MM.1S (cell line): ENCODE measurements around the gene SRP14.
"Not testable (repeated sequence)": the region's sequence is repeated elsewhere in the genome, so short reads cannot be mapped to it uniquely, and the experiment has no call there.

Source experiments
- DNase-seq: peaks from one replicate; pipeline ENCODE4 v3.0.0-alpha.2; 2015
- H2AFZ ChIP-seq: fragments of 300-600 bp; sonication (generic); 2 replicates; pipeline ENCODE4 v1.6.0; 2016; ENCODE audit warnings: antibody characterized with exemption, low read length
- H3F3A ChIP-seq: fragments of 300-600 bp; sonication (generic); 2 replicates; pipeline ENCODE4 v1.6.1; 2016; ENCODE audit warnings: mild to moderate bottlenecking, antibody characterized with exemption, low read length, moderate library complexity, mixed read lengths; ENCODE audit not compliant: insufficient read depth
- H3K27ac ChIP-seq: fragments of 300-600 bp; sonication (generic); 2 replicates; pipeline ENCODE4 v1.5.1; 2016; ENCODE audit warnings: mild to moderate bottlenecking, low read length
- H3K27me3 ChIP-seq: fragments of 300-600 bp; sonication (generic); replicated peaks from 2 replicates; pipeline ENCODE4 v1.6.0; 2016; ENCODE audit warnings: low read length; ENCODE audit not compliant: insufficient read depth
- H3K36me3 ChIP-seq: fragments of 300-600 bp; sonication (generic); replicated peaks from 2 replicates; pipeline ENCODE4 v1.6.1; 2016; ENCODE audit warnings: mild to moderate bottlenecking, low read length, mixed read lengths; ENCODE audit not compliant: insufficient read depth
- H3K4me1 ChIP-seq: fragments of 300-600 bp; sonication (generic); 2 replicates; pipeline ENCODE4 v1.6.1; 2016; ENCODE audit warnings: low read length, mixed read lengths
- H3K4me2 ChIP-seq: fragments of 300-600 bp; sonication (generic); 2 replicates; pipeline ENCODE4 v1.6.0; 2016; ENCODE audit warnings: low read depth, low read length
- H3K4me3 ChIP-seq: fragments of 300-600 bp; sonication (generic); 2 replicates; pipeline ENCODE4 v1.5.1; 2016; ENCODE audit warnings: low read length, mixed read lengths
- H3K79me2 ChIP-seq: fragments of 300-600 bp; sonication (generic); 2 replicates; pipeline ENCODE4 v1.6.1; 2016; ENCODE audit warnings: mixed run types, low read length, mixed read lengths
- H3K9ac ChIP-seq: fragments of 300-600 bp; sonication (generic); 2 replicates; pipeline ENCODE4 v1.6.1; 2016; ENCODE audit warnings: low read length, mixed read lengths
- H3K9me2 ChIP-seq: fragments of 300-600 bp; sonication (generic); replicated peaks from 2 replicates; pipeline ENCODE4 v1.6.1; 2016; ENCODE audit warnings: mild to moderate bottlenecking, low read length, mixed read lengths; ENCODE audit not compliant: insufficient read depth
- H3K9me3 ChIP-seq: fragments of 300-600 bp; sonication (generic); replicated peaks from 2 replicates; pipeline ENCODE4 v1.6.1; 2016; ENCODE audit warnings: mild to moderate bottlenecking, low read length, mixed read lengths; ENCODE audit not compliant: insufficient read depth
- H4K20me1 ChIP-seq: fragments of 300-600 bp; sonication (generic); 2 replicates; pipeline ENCODE4 v1.6.1; 2016; ENCODE audit warnings: mild to moderate bottlenecking, low read length, moderate library complexity, mixed read lengths; ENCODE audit not compliant: insufficient read depth
- EZH2 ChIP-seq: fragments of 300-600 bp; sonication (generic); optimal IDR thresholded peaks from 2 replicates; pipeline ENCODE3; 2017; ENCODE audit warnings: low read depth, mild to moderate bottlenecking, antibody characterized with exemption, low read length, mixed read lengths
- EZH2phosphoT487 ChIP-seq: fragments of 300-600 bp; sonication (generic); IDR thresholded peaks from 2 replicates; pipeline ENCODE4 v1.6.1; 2018; ENCODE audit warnings: antibody characterized with exemption, low read length
- TF ChIP-seq, protein P1 (sequence below): fragments of 300-600 bp; sonication (generic); IDR thresholded peaks from 2 replicates; pipeline ENCODE4 v1.5.1; 2016; ENCODE audit warnings: antibody characterized with exemption, low read length, mixed read lengths

The SRP14 gene

DNA sequence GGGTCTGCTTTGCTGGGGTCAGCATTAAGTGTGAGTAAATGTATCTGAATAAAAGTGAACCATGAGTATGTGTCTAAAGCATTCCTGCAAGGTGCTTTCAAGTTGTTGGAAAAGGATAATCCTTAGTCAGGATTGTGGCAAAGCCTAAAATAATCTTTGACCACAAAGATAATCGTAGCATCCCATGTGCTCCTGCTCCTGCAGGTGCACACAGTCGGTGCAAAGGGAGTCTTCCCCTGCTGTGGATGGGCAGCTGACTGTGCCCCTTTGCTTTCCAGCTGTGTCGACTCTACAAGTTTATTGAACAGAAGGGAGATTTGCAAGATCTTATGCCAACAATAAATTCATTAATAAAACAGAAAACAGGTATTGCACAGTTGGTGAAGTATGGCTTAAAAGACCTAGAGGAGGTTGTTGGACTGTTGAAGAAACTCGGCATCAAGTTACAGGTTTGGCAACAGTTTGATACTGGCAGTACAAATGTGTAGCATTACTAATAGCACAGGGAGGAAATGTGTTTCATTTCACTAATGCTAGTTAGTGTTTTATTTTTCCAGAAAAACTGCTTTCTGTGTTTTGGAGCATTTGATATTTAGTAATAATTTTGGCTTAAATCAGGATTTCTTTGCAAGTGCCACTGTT lies 22.6 kb downstream of the SRP14 start:
- Histone ChIP-seq H3K4me1 (no peaks in the 10 kb centered on the region), H3K79me2 (no peaks in the 10 kb centered on the region), H3K9me2 (no peaks in the 10 kb centered on the region), H3K27me3 (no peaks in the 10 kb centered on the region), H2AFZ (no peak overlapping the region), H3K9ac (no peak overlapping the region), H3K27ac (no peak overlapping the region), H3K4me3 (no peak overlapping the region), H3K36me3 (peaks cover 3% of the 10 kb centered on the region; the same call in 1 of the 2 replicates), H3F3A (no peaks in the 10 kb centered on the region), H3K4me2 (no peak overlapping the region), H3K9me3 (no peaks in the 10 kb centered on the region), H4K20me1 (no peaks in the 10 kb centered on the region)
- no peak for TF ChIP-seq EZH2phosphoT487
- TF ChIP-seq, protein P1, sequence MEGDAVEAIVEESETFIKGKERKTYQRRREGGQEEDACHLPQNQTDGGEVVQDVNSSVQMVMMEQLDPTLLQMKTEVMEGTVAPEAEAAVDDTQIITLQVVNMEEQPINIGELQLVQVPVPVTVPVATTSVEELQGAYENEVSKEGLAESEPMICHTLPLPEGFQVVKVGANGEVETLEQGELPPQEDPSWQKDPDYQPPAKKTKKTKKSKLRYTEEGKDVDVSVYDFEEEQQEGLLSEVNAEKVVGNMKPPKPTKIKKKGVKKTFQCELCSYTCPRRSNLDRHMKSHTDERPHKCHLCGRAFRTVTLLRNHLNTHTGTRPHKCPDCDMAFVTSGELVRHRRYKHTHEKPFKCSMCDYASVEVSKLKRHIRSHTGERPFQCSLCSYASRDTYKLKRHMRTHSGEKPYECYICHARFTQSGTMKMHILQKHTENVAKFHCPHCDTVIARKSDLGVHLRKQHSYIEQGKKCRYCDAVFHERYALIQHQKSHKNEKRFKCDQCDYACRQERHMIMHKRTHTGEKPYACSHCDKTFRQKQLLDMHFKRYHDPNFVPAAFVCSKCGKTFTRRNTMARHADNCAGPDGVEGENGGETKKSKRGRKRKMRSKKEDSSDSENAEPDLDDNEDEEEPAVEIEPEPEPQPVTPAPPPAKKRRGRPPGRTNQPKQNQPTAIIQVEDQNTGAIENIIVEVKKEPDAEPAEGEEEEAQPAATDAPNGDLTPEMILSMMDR, result no peak
- no peak for TF ChIP-seq EZH2
- no peak for DNase-seq

DNA sequence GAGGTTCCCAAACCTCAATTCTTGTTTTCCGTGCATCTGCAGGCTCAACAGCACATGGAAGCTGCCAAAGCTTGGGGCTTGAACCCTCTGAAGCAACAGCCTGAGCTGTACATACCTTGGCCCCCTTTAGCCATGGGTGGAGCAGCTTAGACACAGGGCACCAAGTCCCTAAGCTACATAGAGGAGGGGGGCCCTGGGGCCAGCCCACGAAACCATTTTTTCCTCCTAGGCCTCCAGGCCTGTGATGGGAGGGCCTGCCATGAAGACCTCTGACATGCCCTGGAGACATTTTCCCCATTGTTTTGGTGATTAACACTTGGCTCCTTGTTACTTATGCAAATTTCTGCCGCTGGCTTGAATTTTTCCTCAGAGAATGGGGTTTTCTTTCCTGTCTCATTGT lies 24.6 kb downstream of the SRP14 start:
- no peaks in the 10 kb centered on the region for H3K27me3 ChIP-seq
- no peak overlapping the region for H3K4me2 ChIP-seq
- peaks cover 3% of the 10 kb centered on the region; the same call in 1 of the 2 replicates for H3K36me3 ChIP-seq
- H2AFZ ChIP-seq, result no peak overlapping the region
- no peak for DNase-seq
- no peak for TF ChIP-seq EZH2phosphoT487
- TF ChIP-seq, protein P1, result no peak
- no peak for TF ChIP-seq EZH2
- H3K27ac ChIP-seq, result no peak overlapping the region
- H3K4me1 ChIP-seq, result no peaks in the 10 kb centered on the region
- no peaks in the 10 kb centered on the region for H4K20me1 ChIP-seq
- no peaks in the 10 kb centered on the region for H3F3A ChIP-seq
- H3K4me3 ChIP-seq, result no peak overlapping the region
- H3K9me2 ChIP-seq, result no peaks in the 10 kb centered on the region
- no peaks in the 10 kb centered on the region for H3K9me3 ChIP-seq
- no peaks in the 10 kb centered on the region for H3K79me2 ChIP-seq
- no peak overlapping the region for H3K9ac ChIP-seq

DNA sequence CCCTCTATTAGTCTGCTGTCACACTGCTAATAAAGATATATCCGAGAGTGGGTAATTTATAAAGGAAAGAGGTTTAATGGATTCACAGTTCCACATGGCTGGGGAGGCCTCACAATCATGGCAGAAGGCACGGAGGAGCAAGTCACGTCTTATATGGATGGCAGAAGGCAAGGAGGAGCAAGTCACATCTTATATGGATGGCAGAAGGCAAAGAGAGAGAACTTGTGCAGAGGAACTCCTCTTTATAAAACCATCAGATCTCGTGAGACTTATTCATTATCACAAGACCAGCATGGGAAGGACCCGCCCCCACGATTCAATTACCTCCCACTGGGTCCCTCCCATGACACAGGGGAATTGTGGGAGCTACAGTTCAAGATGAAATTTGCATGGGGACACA lies 25.6 kb downstream of the SRP14 start:
- H3K4me2 ChIP-seq, H3K4me1 ChIP-seq, H4K20me1 ChIP-seq, H3K36me3 ChIP-seq, H2AFZ ChIP-seq, H3F3A ChIP-seq, DNase-seq, H3K27me3 ChIP-seq, H3K9me3 ChIP-seq, H3K27ac ChIP-seq, H3K9me2 ChIP-seq, H3K4me3 ChIP-seq, H3K9ac ChIP-seq, H3K79me2 ChIP-seq: not testable (repeated sequence)

DNA sequence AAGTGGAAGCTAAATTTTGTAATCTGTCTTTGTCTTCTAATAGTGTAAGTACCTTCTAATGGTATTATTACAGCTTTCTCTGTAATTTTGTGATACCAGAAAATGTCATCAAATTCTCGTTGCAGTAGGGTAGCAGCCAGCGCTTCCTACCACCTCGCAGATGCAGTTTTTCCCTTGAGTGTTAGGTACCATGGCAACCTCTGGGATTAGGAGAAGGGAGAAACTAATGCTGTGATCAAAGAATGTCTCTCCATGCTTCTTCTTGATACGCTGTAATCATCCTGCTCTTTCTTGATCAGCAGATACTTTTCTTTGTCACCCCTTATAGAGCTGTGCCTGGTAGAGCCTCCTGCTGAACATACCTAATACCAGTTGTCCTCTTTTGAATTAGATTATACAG lies 27.7 kb downstream of the SRP14 start:
- no peak overlapping the region for H2AFZ ChIP-seq
- no peak for DNase-seq
- no peaks in the 10 kb centered on the region for H3K79me2 ChIP-seq
- no peak for TF ChIP-seq EZH2
- TF ChIP-seq, protein P1, result no peak
- no peak for TF ChIP-seq EZH2phosphoT487
- peaks cover 3% of the 10 kb centered on the region; the same call in 1 of the 2 replicates for H3K36me3 ChIP-seq
- H3K9me2 ChIP-seq, result no peaks in the 10 kb centered on the region
- no peak overlapping the region for H3K27ac ChIP-seq
- no peak overlapping the region for H3K4me2 ChIP-seq
- H3K9ac ChIP-seq, result no peak overlapping the region
- no peaks in the 10 kb centered on the region for H4K20me1 ChIP-seq
- H3K27me3 ChIP-seq, result no peaks in the 10 kb centered on the region
- H3K4me3 ChIP-seq, result no peak overlapping the region
- no peaks in the 10 kb centered on the region for H3K9me3 ChIP-seq
- no peaks in the 10 kb centered on the region for H3F3A ChIP-seq
- no peaks in the 10 kb centered on the region for H3K4me1 ChIP-seq
